Naive B cell (primary cell): ENCODE measurements around the gene ZNF443. TPM values are rescaled to one million over a fixed set of nuclear protein-coding genes. Genes with fewer than 3 reads are reported as not detected.
"Not testable (repeated sequence)": the region's sequence is repeated elsewhere in the genome, so short reads cannot be mapped to it uniquely, and the experiment has no call there.

Source experiments
- ATAC-seq, 2 donors: fragments of 150-1000 bp; cut with Tn5 transposase; 2 replicates each; pipeline ENCODE4 v1.10.0; 2021; ENCODE audit warnings: low read depth in 2 of 2, mild to moderate bottlenecking in 2 of 2, moderate library complexity in 2 of 2
- DNase-seq: peaks from one replicate; pipeline ENCODE4 v3.0.0; 2022
- H3K27ac Mint-ChIP-seq, 6 donors: one replicate each; pipeline ENCODE4 v1.8.0; 2020 to 2022; ENCODE audit warnings: mild to moderate bottlenecking in 6 of 6, mixed read lengths in 6 of 6, moderate library complexity in 5 of 6, inconsistent platforms in 2 of 6
- H3K27me3 Mint-ChIP-seq, 3 donors: one replicate each; pipeline ENCODE4 v1.8.0; 2021 to 2022; ENCODE audit warnings: mixed read lengths in 3 of 3, mild to moderate bottlenecking in 1 of 3
- H3K36me3 Mint-ChIP-seq, 2 donors: one replicate each; pipeline ENCODE4 v1.8.0; 2020 to 2022; ENCODE audit warnings: mixed read lengths in 2 of 2, inconsistent platforms in 1 of 2, mild to moderate bottlenecking in 1 of 2
- H3K4me1 Mint-ChIP-seq, 3 donors: one replicate each; pipeline ENCODE4 v1.8.0; 2020 to 2022; ENCODE audit warnings: mixed read lengths in 3 of 3, inconsistent platforms in 1 of 3, mild to moderate bottlenecking in 1 of 3, moderate library complexity in 1 of 3
- H3K4me3 Mint-ChIP-seq, 8 donors: one replicate each; pipeline ENCODE4 v1.8.0; 2020 to 2022; ENCODE audit warnings: mild to moderate bottlenecking in 8 of 8, mixed read lengths in 8 of 8, moderate library complexity in 8 of 8, inconsistent platforms in 2 of 8
- H3K9me3 Mint-ChIP-seq, 7 donors: one replicate each; pipeline ENCODE4 v1.8.0; 2020 to 2022; ENCODE audit warnings: mixed read lengths in 7 of 7, mild to moderate bottlenecking in 5 of 7, inconsistent platforms in 2 of 7, moderate library complexity in 1 of 7
- polyA plus RNA-seq, 6 donors: library from polyadenylated mRNA; unstranded; fragments of 300-500 nt; fragmentation: Illumina TruSeq; gene quantifications; one replicate each; pipeline ENCODE4 v1.2.3, GENCODE V29; 2021; ENCODE audit warnings: low read depth in 6 of 6

ZNF443 gene
- polyA plus RNA-seq: 1 to 10 TPM; 1.4 to 4.3 (median 3.1) TPM

GRCh38 chr19:12440541-12441316 lies at the start of gene ZNF443:
TSS of gene ZNF443 (minus strand) at chr19:12441021. CDS start at chr19:12440914, 107 bp downstream.
- H3K27me3 Mint-ChIP-seq: no peaks in the 10 kb centered on the region
- peaks cover 7 to 26% (median 10%) of the 10 kb centered on the region in 7 donors for H3K9me3 Mint-ChIP-seq
- peak within 1 kb of the TSS; percentile 92 to 99 (median 98) for H3K27ac Mint-ChIP-seq
- peaks cover 14 to 55% (median 30%) of the 10 kb centered on the region in 3 donors for H3K4me1 Mint-ChIP-seq
- DNase-seq (peak; percentile 99), ATAC-seq (peak; percentile 94 to 95)
- H3K4me3 Mint-ChIP-seq: peak within 1 kb of the TSS; percentile 97 to 100 (median 100)
- H3K36me3 Mint-ChIP-seq: peaks cover 5 to 10% of the 10 kb centered on the region in 2 donors

GRCh38 chr19:12486265-12486783 lies 45.5 kb upstream of the ZNF443 start:
- H3K27me3 Mint-ChIP-seq, ATAC-seq, H3K9me3 Mint-ChIP-seq, DNase-seq, H3K27ac Mint-ChIP-seq, H3K36me3 Mint-ChIP-seq: not testable (repeated sequence)
- H3K4me1 Mint-ChIP-seq: peaks cover 20 to 42% (median 37%) of the 10 kb centered on the region in 3 donors
- H3K4me3 Mint-ChIP-seq: peak overlapping the region in 2 of 8 donors; percentile 11 to 81

GRCh38 chr19:12485571-12485970 lies 44.8 kb upstream of the ZNF443 start:
- ATAC-seq: no peak
- DNase-seq: no peak
- Mint-ChIP-seq H3K4me1 (peaks cover 20 to 49% (median 38%) of the 10 kb centered on the region in 3 donors), H3K27ac (peak overlapping the region in 2 of 6 donors; percentile 95 to 96), H3K27me3 (no peaks in the 10 kb centered on the region), H3K4me3 (peak overlapping the region; percentile 63 to 97 (median 94)), H3K9me3 (no peaks in the 10 kb centered on the region), H3K36me3 (no peaks in the 10 kb centered on the region)

GRCh38 chr19:12485052-12485416 lies 44.2 kb upstream of the ZNF443 start:
- Mint-ChIP-seq H3K4me3 (peak overlapping the region; percentile 86 to 97 (median 95)), H3K27ac (peak overlapping the region; percentile 88 to 96 (median 90)), H3K27me3 (no peaks in the 10 kb centered on the region), H3K9me3 (no peaks in the 10 kb centered on the region), H3K4me1 (peaks cover 20 to 49% (median 38%) of the 10 kb centered on the region in 3 donors), H3K36me3 (no peaks in the 10 kb centered on the region)
- peak; percentile 9 to 16 for ATAC-seq
- no peak for DNase-seq

GRCh38 chr19:12484371-12485051 lies 43.7 kb upstream of the ZNF443 start, which contains the start of gene ZNF709:
TSS of gene ZNF709 (minus strand) at chr19:12484816. CDS start at chr19:12484657, 159 bp downstream.
- Mint-ChIP-seq H3K36me3 (no peaks in the 10 kb centered on the region), H3K27me3 (no peaks in the 10 kb centered on the region), H3K4me3 (peak within 1 kb of the TSS; percentile 86 to 97 (median 95)), H3K27ac (peak within 1 kb of the TSS; percentile 88 to 96 (median 92)), H3K4me1 (peaks cover 20 to 52% (median 38%) of the 10 kb centered on the region in 3 donors), H3K9me3 (no peaks in the 10 kb centered on the region)
- ATAC-seq (peak; percentile 96 to 97), DNase-seq (peak; percentile 91)

GRCh38 chr19:12484011-12484370 lies 43.2 kb upstream of the ZNF443 start:
- DNase-seq: no peak
- peak overlapping the region in 4 of 6 donors; percentile 26 to 91 (median 59) for H3K27ac Mint-ChIP-seq

GRCh38 chr19:12482509-12482886 lies 41.7 kb upstream of the ZNF443 start:
- Mint-ChIP-seq H3K9me3 (no peaks in the 10 kb centered on the region), H3K27me3 (no peaks in the 10 kb centered on the region), H3K36me3 (no peaks in the 10 kb centered on the region), H3K27ac (peak overlapping the region in 4 of 6 donors; percentile 39 to 72 (median 56)), H3K4me1 (peaks cover 28 to 70% (median 50%) of the 10 kb centered on the region in 3 donors), H3K4me3 (peak overlapping the region; percentile 50 to 97 (median 70))
- ATAC-seq: peak in 1 of 2 donors; percentile 13
- no peak for DNase-seq

More at GRCh38 chr19:12484011-12484370, 43.2 kb upstream of the ZNF443 start:
- Mint-ChIP-seq H3K4me1 (peaks cover 20 to 56% (median 38%) of the 10 kb centered on the region in 3 donors), H3K4me3 (peak overlapping the region; percentile 86 to 97 (median 95)), H3K27me3 (no peaks in the 10 kb centered on the region), H3K9me3 (no peaks in the 10 kb centered on the region), H3K36me3 (no peaks in the 10 kb centered on the region)
- no peak for ATAC-seq

GRCh38 chr19:12481781-12482508 lies 41.1 kb upstream of the ZNF443 start:
- peaks cover 28 to 70% (median 51%) of the 10 kb centered on the region in 3 donors for H3K4me1 Mint-ChIP-seq
- H3K9me3 Mint-ChIP-seq: no peaks in the 10 kb centered on the region
- H3K36me3 Mint-ChIP-seq: no peaks in the 10 kb centered on the region
- ATAC-seq (no peak), DNase-seq (no peak)
- no peaks in the 10 kb centered on the region for H3K27me3 Mint-ChIP-seq
- H3K27ac Mint-ChIP-seq: peak overlapping the region in 5 of 6 donors; percentile 10 to 94 (median 72)
- H3K4me3 Mint-ChIP-seq: peak overlapping the region; percentile 65 to 97 (median 72)

- no peak for DNase-seq
- no peak for ATAC-seq
- Mint-ChIP-seq H3K36me3 (peaks cover 0 to 5% of the 10 kb centered on the region in 2 donors), H3K9me3 (no peaks in the 10 kb centered on the region), H3K4me3 (peak overlapping the region in 1 of 8 donors; percentile 22), H3K27me3 (no peaks in the 10 kb centered on the region), H3K27ac (peak overlapping the region in 5 of 6 donors; percentile 13 to 78 (median 42)), H3K4me1 (peaks cover 23 to 71% (median 47%) of the 10 kb centered on the region in 3 donors)
These were observed 37.6 kb upstream of the ZNF443 start for GRCh38 chr19:12478234-12478941.

GRCh38 chr19:12467651-12468050 lies 26.8 kb upstream of the ZNF443 start:
- H3K4me3 Mint-ChIP-seq, DNase-seq, H3K27ac Mint-ChIP-seq, H3K27me3 Mint-ChIP-seq, H3K4me1 Mint-ChIP-seq, ATAC-seq: not testable (repeated sequence)
- H3K36me3 Mint-ChIP-seq: peaks cover 36 to 43% of the 10 kb centered on the region in 2 donors
- H3K9me3 Mint-ChIP-seq: peaks cover 4 to 60% (median 36%) of the 10 kb centered on the region in 7 donors

GRCh38 chr19:12465211-12465610 lies 24.4 kb upstream of the ZNF443 start:
- Mint-ChIP-seq H3K27me3 (no peaks in the 10 kb centered on the region), H3K4me1 (no peaks in the 10 kb centered on the region), H3K36me3 (peaks cover 34 to 51% of the 10 kb centered on the region in 2 donors), H3K9me3 (peaks cover 9 to 74% (median 46%) of the 10 kb centered on the region in 7 donors), H3K27ac (no peak overlapping the region), H3K4me3 (no peak overlapping the region)
- no peak for DNase-seq
- no peak for ATAC-seq

GRCh38 chr19:12464769-12465168 lies 23.9 kb upstream of the ZNF443 start:
- Mint-ChIP-seq H3K36me3 (peaks cover 30 to 46% of the 10 kb centered on the region in 2 donors), H3K27me3 (no peaks in the 10 kb centered on the region), H3K4me1 (no peaks in the 10 kb centered on the region), H3K27ac (no peak overlapping the region), H3K9me3 (peaks cover 9 to 72% (median 48%) of the 10 kb centered on the region in 7 donors), H3K4me3 (no peak overlapping the region)
- ATAC-seq (no peak), DNase-seq (no peak)
